ENCODE results near the gene NKD1. TPM values are rescaled to one million over a fixed set of nuclear protein-coding genes. Genes with fewer than 3 reads are reported as not detected.

Gene NKD1
- total RNA-seq, 1 experiment from 2014 or later = 11.4 TPM

DNA sequence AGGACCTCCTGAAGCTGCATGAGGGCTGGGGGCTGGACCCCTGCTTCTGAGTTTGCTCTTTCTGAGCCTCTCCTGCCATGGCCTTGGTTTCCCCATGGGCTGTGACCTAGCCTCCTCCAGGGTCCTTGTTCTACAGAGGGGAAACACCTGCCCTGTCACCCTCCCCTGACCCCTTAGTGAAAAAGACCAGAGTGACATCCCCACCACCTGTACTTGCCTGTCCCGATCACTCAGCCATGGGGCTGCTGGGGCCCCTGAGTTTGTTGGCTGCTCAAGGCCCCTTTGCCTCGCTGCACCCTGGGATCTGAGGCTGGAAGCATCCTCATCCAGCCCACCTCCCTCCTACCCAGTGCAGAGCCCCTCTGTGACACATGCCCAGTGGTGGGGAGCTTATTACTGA is 146.0 kb downstream of the NKD1 start (continued):
- TF ChIP-seq CTCF (IDR thresholded peaks at IDR 0.05 in 2 of 3, conservative IDR thresholded peaks at IDR 0.05 in 1 of 3; ENCODE audit: borderline replicate concordance in 1 of 3, insufficient read depth in 1 of 3, low read depth in 2 of 3, low read length in 2 of 3) = no peak
- TF ChIP-seq EZH2phosphoT487 (IDR thresholded peaks at IDR 0.05; ENCODE audit: borderline replicate concordance) = no peak
- no peak for TF ChIP-seq SP1 (IDR thresholded peaks at IDR 0.05; ENCODE audit: low read depth)
- no peak for TF ChIP-seq ELF1 (IDR thresholded peaks at IDR 0.05; ENCODE audit: borderline replicate concordance, low read depth)
- TF ChIP-seq, protein P1, sequence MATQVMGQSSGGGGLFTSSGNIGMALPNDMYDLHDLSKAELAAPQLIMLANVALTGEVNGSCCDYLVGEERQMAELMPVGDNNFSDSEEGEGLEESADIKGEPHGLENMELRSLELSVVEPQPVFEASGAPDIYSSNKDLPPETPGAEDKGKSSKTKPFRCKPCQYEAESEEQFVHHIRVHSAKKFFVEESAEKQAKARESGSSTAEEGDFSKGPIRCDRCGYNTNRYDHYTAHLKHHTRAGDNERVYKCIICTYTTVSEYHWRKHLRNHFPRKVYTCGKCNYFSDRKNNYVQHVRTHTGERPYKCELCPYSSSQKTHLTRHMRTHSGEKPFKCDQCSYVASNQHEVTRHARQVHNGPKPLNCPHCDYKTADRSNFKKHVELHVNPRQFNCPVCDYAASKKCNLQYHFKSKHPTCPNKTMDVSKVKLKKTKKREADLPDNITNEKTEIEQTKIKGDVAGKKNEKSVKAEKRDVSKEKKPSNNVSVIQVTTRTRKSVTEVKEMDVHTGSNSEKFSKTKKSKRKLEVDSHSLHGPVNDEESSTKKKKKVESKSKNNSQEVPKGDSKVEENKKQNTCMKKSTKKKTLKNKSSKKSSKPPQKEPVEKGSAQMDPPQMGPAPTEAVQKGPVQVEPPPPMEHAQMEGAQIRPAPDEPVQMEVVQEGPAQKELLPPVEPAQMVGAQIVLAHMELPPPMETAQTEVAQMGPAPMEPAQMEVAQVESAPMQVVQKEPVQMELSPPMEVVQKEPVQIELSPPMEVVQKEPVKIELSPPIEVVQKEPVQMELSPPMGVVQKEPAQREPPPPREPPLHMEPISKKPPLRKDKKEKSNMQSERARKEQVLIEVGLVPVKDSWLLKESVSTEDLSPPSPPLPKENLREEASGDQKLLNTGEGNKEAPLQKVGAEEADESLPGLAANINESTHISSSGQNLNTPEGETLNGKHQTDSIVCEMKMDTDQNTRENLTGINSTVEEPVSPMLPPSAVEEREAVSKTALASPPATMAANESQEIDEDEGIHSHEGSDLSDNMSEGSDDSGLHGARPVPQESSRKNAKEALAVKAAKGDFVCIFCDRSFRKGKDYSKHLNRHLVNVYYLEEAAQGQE (IDR thresholded peaks at IDR 0.05; ENCODE audit: low read depth) = no peak
- TF ChIP-seq POLR2A (IDR thresholded peaks at IDR 0.05; ENCODE audit: borderline replicate concordance, extremely low read depth, insufficient read depth, insufficient read length) = no peak
- no peak for TF ChIP-seq SRF (IDR thresholded peaks at IDR 0.05; ENCODE audit: low read depth)
- no peak for TF ChIP-seq ATF3 (IDR thresholded peaks at IDR 0.05)
- no peak for TF ChIP-seq FOSL1 (IDR thresholded peaks at IDR 0.05; ENCODE audit: low read depth)
